ENCODE measurements around the gene DIAPH3. TPM values are rescaled to one million over a fixed set of nuclear protein-coding genes. Genes with fewer than 3 reads are reported as not detected.

The DIAPH3 gene
- total RNA-seq, 1 donor from 2014 or later = 4.6 TPM

DNA sequence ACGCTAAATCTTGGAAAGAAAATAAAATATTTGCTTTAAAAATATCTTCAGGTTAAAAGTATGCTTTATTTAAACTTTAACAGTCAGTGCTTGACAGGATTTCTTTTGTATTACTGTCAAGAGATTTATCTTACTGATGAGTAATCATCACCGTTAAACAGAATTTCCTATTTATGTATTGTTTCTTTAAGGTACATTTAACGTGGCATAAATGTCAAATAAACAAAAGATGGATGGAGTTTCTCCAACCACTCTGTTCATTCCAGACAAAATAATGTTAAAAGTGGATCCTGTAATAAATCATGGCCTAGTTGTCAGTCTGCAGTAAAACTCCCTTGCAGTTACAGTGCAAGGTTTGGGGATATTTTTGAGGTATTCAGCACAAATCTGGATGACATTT is 298.3 kb downstream of the DIAPH3 start:
- no peaks in the 10 kb centered on the region for H3K4me1 ChIP-seq
- H3K27me3 ChIP-seq = no peaks in the 10 kb centered on the region
- intact Hi-C loops (cut with DNase I) = no loop called here
- H3K9me3 ChIP-seq = no peaks in the 10 kb centered on the region
- TF ChIP-seq, protein P1, sequence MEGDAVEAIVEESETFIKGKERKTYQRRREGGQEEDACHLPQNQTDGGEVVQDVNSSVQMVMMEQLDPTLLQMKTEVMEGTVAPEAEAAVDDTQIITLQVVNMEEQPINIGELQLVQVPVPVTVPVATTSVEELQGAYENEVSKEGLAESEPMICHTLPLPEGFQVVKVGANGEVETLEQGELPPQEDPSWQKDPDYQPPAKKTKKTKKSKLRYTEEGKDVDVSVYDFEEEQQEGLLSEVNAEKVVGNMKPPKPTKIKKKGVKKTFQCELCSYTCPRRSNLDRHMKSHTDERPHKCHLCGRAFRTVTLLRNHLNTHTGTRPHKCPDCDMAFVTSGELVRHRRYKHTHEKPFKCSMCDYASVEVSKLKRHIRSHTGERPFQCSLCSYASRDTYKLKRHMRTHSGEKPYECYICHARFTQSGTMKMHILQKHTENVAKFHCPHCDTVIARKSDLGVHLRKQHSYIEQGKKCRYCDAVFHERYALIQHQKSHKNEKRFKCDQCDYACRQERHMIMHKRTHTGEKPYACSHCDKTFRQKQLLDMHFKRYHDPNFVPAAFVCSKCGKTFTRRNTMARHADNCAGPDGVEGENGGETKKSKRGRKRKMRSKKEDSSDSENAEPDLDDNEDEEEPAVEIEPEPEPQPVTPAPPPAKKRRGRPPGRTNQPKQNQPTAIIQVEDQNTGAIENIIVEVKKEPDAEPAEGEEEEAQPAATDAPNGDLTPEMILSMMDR (IDR thresholded peaks at IDR 0.05) = no peak
- DNase-seq (no peak), ATAC-seq (no peak)
- H3K4me3 ChIP-seq = no peak overlapping the region
- no peaks in the 10 kb centered on the region for H3K36me3 ChIP-seq
- H3K27ac ChIP-seq = no peak overlapping the region

DNA sequence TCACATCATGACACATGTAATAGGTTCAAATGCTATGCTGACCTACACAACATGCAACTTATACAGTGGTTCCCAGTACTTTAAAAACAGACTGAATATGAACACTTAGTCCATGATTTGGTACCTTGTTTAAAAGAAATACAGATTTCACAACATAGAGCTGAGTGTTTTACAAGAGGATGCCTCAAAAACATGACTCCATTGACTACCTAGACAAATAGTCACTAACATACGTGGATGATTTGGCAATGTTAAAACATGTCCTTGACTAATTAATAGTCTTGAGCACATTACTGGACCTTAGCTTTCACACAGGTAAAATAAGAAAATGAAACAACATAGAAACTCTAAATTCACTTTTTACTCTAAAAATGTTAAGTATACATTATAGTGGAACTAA is 300.1 kb downstream of the DIAPH3 start:
- intact Hi-C loops (cut with DNase I) = no loop called here
- H3K27ac ChIP-seq = no peak overlapping the region
- H3K9me3 ChIP-seq = no peaks in the 10 kb centered on the region
- TF ChIP-seq, protein P1 (IDR thresholded peaks at IDR 0.05) = no peak
- no peaks in the 10 kb centered on the region for H3K27me3 ChIP-seq
- ATAC-seq = no peak
- H3K4me1 ChIP-seq = no peaks in the 10 kb centered on the region
- no peak for DNase-seq
- H3K36me3 ChIP-seq = no peaks in the 10 kb centered on the region
- no peak overlapping the region for H3K4me3 ChIP-seq

DNA sequence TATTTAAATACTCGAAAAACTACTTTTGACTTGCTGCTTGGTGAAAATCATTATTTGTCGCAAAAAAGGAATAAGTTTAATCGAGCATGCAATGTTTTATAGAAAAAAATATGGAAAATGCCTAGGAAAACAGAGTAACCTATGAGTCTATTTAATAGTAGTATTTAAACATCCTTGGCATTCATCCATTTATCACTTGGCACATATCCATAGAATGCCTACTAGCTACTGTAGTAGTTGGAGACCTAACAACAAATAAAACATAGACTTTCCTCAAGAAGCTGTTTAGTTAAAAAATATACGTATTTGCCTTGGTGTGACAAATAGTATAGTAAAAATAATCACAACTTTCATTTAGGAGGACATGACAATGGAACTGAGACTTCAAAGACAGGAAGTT is 302.1 kb downstream of the DIAPH3 start:
- DNase-seq (no peak), ATAC-seq (no peak)
- Histone ChIP-seq H3K9me3 (no peaks in the 10 kb centered on the region), H3K4me1 (no peaks in the 10 kb centered on the region), H3K4me3 (no peak overlapping the region), H3K27me3 (no peaks in the 10 kb centered on the region), H3K36me3 (no peaks in the 10 kb centered on the region), H3K27ac (no peak overlapping the region)
- TF ChIP-seq, protein P1 (IDR thresholded peaks at IDR 0.05) = no peak
- intact Hi-C loops (cut with DNase I) = no loop called here

- DNase-seq = no peak
- intact Hi-C loops (cut with DNase I) = no loop called here
- TF ChIP-seq, protein P1 (IDR thresholded peaks at IDR 0.05) = no peak
- Histone ChIP-seq H3K4me3 (no peak overlapping the region), H3K9me3 (no peaks in the 10 kb centered on the region), H3K27ac (no peak overlapping the region), H3K36me3 (no peaks in the 10 kb centered on the region), H3K4me1 (no peaks in the 10 kb centered on the region), H3K27me3 (no peaks in the 10 kb centered on the region)
- no peak for ATAC-seq
Observed at GRCh38 chr13:59856281-59856810, 307.4 kb downstream of the DIAPH3 start.

DNA sequence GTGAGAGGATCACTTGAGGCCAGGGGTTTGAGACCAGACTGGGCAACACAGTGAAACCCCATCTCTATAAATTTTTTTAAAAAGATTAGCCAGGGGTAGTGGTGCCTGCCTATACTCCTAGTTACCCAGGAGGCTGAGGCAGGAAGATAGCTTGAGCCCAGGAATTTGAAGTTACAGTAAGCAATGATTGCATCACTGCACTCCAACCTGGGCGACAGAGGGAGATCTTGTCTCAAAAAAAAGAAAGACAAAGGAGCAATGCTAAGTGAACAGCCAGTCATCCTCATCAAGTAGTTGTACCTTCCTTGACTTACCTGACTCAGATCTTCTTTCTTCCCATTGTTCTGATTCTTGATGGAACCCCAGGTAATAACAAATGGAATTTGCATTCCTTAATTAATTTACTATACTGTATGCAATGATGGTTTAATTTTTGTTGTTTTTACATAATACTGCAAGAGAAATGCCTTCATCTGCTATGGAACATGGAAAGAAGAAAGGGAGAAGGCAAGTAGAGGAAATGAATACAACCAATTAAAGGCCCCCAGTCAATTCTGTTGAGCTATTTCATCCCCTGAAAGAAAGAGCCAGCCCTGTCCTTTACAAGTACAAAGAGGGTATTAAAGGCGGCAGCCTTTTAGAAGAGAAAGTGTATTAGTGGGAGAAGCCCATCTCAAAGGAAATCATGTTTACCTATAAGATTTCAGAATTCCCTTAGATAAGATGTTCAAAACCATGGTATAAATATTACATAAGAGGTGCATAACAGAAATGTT is 316.7 kb downstream of the DIAPH3 start:
- DNase-seq (no peak), ATAC-seq (no peak)
- H3K4me3 ChIP-seq = no peak overlapping the region
- H3K27me3 ChIP-seq = no peaks in the 10 kb centered on the region
- H3K4me1 ChIP-seq = no peaks in the 10 kb centered on the region
- H3K27ac ChIP-seq = no peak overlapping the region
- intact Hi-C loops (cut with DNase I) = no loop called here
- TF ChIP-seq, protein P1 (IDR thresholded peaks at IDR 0.05) = no peak
- no peaks in the 10 kb centered on the region for H3K9me3 ChIP-seq
- no peaks in the 10 kb centered on the region for H3K36me3 ChIP-seq

Data from upper lobe of right lung (tissue), 1 donor.